GM21528 (cell line): Measurements from ENCODE around the gene ANTKMT.

Experiments used
- ATAC-seq: cut with Tn5 transposase; IDR thresholded peaks from one replicate; pipeline ENCODE4 v1.9.1; 2021; ENCODE audit warnings: mild to moderate bottlenecking, moderate library complexity; ENCODE audit not compliant: unreplicated experiment, low FRiP score

The ANTKMT gene

GRCh38 chr16:720990-721764 is at the start of gene ANTKMT:
Gene ANTKMT (plus strand): TSS chr16:721146. CDS start chr16:721275, 129 bp downstream.
- ATAC-seq: peak; percentile 53

- no peak for ATAC-seq
Observed at GRCh38 chr16:671353-672131, 49.4 kb upstream of the ANTKMT start.

GRCh38 chr16:672371-672770 is 48.6 kb upstream of the ANTKMT start:
- ATAC-seq: no peak

GRCh38 chr16:672851-673250 is 48.1 kb upstream of the ANTKMT start:
- no peak for ATAC-seq

GRCh38 chr16:673399-673991 is 47.5 kb upstream of the ANTKMT start:
- no peak for ATAC-seq

GRCh38 chr16:674214-674881 is 46.6 kb upstream of the ANTKMT start:
- ATAC-seq: no peak

GRCh38 chr16:674968-675883 is 45.7 kb upstream of the ANTKMT start, which contains the start of gene RHBDL1:
Gene RHBDL1 (plus strand): TSS chr16:675671. CDS start chr16:675791, 120 bp downstream.
- ATAC-seq: no peak

GRCh38 chr16:675884-676564 is 44.9 kb upstream of the ANTKMT start:
- no peak for ATAC-seq

GRCh38 chr16:676565-676902 is 44.4 kb upstream of the ANTKMT start:
- ATAC-seq: no peak

GRCh38 chr16:676913-677312 is 44.0 kb upstream of the ANTKMT start:
- no peak for ATAC-seq

GRCh38 chr16:677316-678190 is 43.4 kb upstream of the ANTKMT start:
- ATAC-seq: no peak

- ATAC-seq: no peak
Observed at GRCh38 chr16:678209-678857, 42.6 kb upstream of the ANTKMT start.

- no peak for ATAC-seq
Observed at GRCh38 chr16:678858-679813, 41.8 kb upstream of the ANTKMT start.

- no peak for ATAC-seq
Observed at GRCh38 chr16:679814-680624, 40.9 kb upstream of the ANTKMT start, which contains the start of gene STUB1. Gene STUB1 (plus strand): TSS chr16:680410. CDS start chr16:680526, 116 bp downstream.

GRCh38 chr16:680625-680945 is 40.4 kb upstream of the ANTKMT start:
- no peak for ATAC-seq
